Astrocyte of the hippocampus (primary cell): Measurements from ENCODE around the gene RORC.
A peak's percentile ranks its signal among the peaks of the same experiment; 100 is the strongest.
"Not testable (repeated sequence)": the region's sequence is repeated elsewhere in the genome, so short reads cannot be mapped to it uniquely, and the experiment has no call there.

Source experiments
- DNase-seq: peaks from one replicate; pipeline ENCODE4 v3.0.0; 2011; ENCODE audit warnings: low read depth, low spot score

The RORC gene

DNA sequence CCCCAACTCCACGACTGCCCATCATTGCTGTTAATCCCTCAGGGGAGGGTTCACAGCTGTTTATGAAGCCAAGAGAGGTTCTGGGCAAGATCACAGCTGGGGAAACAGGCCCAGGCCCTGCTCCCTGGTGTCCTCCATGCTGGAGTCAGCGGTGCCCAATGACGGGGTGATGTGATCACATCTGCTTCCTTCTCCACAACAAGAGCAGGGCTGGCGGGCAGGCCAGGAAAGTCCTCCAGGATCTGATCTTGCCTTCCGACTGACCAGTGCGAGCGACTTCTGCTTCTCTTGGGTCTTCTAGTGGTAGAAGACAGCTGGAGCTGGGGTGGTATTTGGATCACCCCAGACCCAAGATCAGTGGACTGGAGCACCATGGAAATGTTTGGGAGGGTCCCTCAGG is 25.4 kb downstream of the RORC start:
- no peak for DNase-seq

DNA sequence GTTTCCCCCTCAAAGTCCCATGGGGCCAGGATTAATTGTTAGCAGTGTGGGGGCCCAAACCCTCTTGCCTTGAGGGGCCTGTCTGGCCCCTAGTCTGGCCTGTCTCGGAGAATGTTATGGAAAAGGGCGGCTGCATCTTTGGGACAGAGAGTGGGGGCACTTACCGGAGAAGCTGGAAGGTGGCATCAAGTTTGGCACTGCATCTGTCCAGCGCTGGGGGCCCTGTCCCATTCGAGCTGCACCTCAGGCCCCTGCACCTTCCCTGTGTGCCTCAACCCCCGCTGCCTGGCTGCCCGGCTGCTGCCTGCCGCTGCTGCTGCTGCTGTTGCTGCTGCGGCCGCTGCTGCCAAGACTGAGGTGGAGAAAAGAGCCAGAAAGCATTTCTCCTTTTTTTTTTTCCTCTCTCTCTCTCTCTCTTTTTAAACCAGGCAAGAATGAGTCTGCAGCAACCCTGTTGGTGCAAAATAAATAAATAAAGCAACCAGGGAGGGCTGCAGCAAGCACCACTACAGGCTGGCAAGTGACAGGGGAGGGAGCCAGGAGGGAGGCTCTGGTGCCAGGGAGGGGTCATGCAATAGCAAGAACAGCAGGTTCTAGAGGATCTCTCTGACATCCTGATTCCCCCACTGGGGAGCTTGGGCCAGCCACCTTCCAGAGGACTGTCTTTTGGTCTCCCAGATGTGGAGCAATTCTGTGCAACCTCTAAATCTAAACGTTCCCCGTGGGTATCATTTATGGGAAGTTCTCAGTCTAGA is 26.4 kb downstream of the RORC start, which contains the start of gene LINGO4:
LINGO4 (minus strand) TSS at position 354 of the 755 bp plus-strand sequence. CDS start 2,715 bp downstream, outside the sequence.
- DNase-seq = no peak

DNA sequence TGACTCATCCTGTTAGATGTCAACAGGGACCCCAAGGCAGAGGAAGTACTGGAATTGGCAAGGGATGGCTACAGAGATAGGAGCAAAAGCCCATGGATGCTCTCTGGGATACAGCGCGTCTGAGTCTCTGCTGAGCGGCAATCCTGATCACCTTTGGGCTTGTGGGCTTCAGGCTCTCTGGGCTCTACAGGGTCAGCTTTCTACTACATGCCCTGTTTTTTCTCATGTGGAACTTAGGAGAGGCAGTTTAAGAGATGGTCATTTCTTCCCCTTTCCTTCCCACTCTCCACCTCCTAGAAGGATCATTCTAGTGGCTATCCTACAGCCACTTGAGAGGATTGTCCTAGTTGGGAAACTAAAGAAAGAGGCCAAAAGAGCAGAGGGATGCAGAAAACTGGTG is 27.7 kb downstream of the RORC start:
- no peak for DNase-seq

DNA sequence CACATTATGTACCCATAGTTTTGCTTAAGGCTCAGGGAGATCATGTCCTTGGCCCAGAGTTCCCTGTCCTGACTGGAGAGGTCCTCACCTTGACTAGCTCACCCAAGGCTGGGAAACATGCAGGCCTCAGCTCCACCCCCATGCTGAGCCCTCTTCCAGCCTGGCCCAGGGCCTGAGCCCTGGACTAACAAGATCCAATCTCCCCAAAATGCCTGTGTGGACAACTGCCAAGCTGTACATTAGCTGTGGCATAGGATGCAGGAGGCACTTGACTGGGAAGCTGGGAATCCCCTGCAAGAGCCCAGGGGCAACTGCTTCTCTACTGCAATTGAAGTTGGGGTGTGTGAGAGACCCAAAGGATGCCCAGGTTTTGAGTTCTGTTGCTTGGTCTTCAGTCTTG is 28.4 kb downstream of the RORC start:
- no peak for DNase-seq

DNA sequence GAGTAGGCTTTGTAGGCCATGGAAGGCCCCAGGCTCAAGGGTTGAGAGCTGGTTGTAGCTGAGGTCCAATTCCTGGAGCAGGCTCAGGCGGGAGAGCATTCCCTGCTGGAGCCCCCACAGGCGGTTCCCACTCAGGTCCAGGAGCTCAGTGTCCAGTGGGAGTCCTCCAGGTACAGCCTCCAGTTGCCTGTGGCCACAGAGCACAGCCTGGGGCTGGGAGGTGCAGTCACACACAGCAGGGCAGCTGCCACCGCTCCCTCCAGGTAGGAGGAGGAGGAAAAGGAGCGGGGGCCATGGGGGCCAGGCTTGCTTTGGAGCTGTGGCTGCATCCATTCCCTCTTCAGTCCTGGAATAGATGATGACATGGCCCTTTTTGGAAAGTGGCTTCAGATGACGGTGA is 29.2 kb downstream of the RORC start:
- no peak for DNase-seq

DNA sequence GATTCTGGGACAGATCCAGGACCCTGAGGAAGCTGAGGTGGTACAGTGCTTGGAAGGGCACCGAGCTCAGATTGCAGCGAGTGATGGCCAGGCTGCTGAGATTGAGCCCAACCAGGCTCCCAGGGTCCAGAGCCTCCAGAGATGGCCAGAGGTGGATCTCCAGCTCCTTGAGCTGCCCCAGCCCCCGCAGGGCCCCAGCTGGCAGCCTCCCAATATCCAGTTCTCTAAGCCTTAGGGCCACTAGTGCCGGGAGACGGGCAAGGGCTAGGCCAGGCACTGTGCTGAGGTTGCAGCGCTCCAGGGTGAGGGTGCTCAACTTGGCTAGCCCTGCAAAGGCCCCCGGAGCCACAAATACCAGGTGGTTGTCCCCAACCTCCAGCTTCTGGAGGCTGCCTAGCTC is 29.8 kb downstream of the RORC start:
- DNase-seq = no peak

DNA sequence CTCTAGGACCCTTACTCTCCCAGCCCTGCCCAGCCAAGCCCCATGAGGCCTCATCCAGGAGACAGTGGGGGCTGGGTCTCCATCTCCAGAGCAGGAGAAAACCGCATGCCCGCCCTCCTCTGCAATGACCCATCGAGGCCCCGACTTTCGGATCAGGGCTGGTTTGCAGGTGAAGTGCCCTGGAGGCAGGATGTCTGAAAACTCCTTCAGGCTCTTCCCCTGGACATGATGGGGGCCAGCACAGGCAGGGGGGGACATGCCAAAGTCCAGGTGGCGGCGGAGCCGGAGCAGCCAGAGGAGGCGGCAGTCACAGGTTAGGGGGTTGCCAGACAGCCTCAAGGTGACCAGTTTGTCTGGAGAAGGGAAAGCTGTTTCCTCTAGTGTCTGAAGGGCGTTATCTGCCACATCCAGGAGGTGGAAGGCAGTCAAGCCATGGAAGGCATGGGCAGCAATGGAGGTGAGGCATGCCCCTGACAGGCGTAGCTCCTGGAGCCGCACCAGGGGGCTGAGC is 30.2 kb downstream of the RORC start:
- DNase-seq = no peak

DNA sequence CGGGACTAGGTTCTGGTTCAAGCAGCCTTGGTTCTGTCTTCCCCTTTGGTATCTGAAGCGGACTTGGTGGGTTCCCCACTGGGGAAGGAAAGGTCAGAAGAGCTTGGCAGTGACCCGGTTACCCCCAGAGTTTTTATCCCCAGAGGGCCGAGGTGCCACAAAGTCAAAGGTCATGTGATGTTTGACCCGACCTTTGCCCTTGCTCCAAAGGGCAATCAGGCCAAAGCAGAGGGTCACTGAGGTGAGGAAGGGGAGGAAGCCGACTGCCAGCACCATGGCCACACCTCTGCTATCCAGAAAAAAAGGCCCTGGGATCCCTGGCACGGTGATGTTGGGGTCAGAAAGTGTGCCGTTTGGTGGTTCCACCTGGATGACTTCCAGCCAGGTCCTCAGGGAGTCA is 30.8 kb downstream of the RORC start:
- DNase-seq = no peak

DNA sequence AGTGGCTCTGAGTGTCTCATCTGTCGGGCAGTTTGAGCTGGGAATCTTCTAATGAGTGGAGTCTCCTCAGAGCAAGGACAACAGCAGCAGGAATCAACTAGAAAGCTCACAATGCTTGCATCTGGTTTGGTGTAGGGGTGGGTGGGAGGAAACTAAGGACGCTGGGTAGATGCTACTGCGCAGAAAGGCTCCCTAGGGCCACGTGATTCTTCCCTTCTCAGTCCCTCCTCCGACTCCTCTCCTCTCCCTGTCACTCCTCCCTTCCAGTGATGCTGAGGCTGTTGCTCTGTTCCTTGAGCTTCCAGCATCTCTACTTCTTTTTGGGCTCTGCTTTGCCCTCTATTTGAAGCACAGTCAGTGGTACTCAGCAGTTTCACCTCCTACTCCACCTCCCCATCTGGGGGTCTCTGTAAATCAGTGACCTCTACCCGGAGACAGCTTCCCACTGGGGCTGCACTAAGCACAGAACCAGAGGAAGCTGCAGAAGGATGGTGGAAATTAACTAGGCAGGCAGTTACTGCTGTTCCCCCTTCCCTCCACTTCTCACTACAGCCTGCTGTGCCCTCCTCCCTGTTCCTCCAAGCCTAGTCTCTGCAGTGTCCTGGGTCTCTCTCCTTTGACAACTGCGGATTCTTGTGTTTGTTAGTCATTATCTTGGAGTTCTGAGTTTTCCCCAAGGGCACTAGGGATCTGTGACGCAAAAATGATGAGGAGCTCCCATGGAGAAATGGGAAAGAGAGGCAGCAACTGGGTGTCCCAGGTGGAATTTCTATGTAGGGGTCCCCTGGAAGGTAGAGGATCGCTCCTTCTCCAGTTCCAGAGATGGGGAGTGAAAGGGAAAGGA is 32.2 kb downstream of the RORC start:
- DNase-seq = no peak

DNA sequence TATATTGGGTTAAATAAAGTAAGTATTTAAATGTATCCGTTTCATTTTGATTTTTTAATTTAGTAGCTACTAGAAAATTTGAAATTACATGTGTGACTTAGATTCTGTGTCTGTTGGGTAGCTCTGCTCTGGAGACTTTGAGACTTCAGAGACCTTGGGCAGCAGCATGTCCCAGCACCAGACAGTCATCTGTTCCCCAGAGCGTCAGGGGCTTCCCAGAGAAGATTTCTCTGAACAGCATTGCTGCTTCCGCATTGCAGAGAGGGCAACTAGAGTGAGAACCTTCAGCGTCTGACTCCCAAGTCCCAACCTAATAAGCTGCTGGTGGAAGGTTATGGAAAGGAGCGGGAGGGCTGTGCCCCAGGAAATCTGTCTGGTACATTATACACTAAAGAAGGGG is 33.0 kb downstream of the RORC start:
- no peak for DNase-seq

DNA sequence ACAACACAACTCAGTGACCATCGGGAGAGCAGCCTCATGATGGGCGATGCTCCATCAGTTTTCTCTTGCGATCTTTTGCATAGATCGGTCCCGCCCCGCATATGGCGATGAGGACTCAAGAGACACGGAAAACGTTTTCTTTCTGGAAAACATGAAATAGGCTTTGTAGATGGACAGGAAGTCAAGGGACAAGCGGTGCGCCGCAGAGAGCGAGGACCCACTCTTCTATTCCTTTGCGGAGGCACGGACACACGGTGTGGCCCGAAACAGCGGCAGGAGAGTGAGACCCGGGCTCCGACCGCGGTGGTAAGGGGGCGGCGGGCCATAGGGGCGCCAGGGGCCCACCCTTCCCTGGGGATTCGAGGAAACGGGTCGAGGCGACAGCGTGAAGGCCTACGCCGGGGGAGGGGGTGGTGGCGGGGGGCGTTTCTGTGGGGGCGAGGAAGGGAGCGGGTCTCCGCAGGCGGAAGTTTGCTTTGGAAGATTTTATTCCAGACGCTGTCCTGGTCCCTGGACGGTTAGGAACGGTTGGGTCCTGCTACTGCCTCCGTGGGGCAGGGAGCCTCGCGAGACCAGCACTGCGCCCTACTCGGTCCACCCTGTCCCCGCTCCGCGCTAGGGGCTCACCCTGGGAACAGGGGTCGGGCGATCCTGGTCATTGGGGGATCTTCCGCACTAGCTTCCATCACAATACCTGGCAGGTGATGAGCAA is 40.5 kb downstream of the RORC start:
- DNase-seq = peak; percentile 44

DNA sequence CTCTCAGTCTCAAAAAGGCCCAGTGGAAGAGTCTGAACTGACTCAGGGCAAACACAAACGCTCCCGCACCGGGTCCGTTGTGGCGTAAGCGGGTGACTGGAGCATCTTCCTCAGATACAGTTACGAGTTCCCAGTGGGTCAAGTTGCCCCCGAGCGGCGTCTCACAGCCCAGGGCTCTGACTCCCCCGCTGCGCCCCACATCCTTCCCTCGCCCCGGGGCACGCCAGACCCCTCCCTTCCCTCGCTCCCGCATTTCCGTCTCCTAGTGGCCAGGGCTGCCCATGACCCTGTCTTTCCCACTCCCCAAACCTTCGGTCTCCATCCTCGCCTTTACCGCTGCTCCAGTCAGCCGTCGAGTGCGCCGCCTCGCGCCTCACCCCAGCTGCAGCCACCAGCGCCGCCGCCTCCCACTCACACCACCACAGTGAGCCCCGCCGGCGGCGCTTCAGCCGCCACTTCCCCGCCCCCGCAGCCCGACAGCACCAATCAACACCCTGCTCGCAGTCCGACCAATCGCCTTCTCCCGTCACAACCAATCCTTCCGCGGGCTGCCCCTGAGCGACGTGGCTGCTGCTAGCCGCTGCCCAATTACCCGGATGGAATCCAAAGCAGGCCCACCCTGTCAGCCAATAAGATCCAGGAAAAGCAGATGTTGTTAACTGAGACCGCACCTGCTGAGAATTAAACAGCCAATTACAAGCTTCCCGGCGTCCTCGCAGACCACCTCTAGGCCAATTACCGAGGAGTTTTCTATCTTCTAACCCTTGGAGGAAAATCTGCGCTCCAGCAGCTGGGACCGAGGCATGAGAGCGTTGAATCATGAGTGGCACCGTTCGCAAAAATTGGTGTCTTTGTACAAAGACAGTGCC is 41.3 kb downstream of the RORC start, which contains the start of gene TDRKH:
TDRKH (minus strand) TSS at position 430 of the 869 bp plus-strand sequence. CDS start 7,478 bp downstream, outside the sequence.
- peak; percentile 100 for DNase-seq

DNA sequence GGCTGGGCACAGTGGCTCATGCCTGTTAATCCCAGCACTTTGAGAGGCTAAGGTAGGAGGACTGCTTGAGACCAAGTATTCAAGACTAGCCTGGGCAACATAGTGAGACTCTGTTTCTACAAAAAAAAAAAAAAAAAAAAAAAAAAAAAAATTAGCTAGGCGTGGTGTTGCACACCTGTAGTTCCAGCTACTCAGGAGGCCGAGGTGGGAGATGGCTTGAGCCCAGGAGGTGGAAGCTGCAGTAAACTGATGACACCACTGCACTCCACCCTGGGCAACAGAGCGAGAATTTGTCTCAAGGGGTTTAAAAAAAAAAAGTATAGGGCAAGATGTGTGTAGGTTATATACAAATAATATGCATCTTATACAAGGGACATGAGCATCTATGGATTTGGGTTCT is 43.9 kb downstream of the RORC start:
- DNase-seq = no peak

DNA sequence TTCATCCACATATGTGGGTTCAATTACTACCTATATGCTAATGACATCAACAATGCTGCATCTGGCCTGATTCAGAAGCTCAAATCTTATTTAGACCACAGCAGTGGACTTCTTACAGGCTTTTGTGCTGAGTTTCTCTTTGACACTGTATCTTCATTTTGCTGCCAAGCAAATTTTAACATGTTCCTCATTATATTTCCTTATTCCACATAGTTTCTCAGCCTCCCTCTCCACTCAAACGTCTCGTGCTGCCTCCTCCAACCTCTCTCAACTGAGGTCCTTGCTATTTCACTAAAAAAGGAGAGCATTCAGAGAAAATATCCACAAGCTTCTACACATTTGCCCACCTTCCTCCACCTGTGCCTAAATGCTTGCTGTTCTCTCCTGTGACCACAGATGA is 47.8 kb downstream of the RORC start:
- DNase-seq = no peak

DNA sequence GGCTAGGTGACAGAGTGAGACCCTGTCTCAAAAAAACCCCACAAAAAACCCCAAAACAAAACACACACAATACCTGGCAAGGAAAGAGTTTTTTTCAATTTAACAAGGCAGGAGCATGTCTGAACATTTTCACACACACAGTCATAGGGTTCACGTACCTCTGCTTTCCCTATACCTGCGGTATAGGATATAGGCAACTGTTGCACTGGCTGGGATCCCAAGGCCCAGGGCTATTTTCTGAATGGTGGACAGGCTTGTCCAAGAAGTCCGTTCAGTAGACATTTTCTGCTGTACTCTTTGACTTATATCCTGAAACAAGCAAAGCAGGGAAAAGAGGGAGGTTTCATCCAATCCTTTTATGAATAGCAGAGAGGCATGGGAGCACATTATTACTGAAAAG is 48.9 kb downstream of the RORC start:
- no peak for DNase-seq

DNA sequence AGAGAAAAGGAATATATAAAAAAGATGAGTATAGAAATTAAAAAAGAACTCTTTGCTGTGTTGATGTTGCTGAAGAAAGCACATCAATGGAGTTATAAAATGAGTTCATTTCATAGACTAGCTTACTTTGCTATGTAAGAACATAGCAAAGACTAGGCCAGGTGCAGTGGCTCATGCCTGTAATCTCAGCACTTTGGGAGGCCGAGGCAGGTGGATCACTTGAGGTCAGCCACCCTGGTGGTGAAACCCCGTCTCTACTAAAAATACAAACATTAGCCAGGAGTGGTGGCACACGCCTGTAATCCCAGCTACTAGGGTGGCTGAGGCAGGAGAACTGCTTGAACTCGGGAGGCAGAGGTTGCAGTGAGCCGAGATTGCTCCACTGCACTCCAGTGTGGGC is 49.6 kb downstream of the RORC start:
- not testable (repeated sequence) for DNase-seq

DNA sequence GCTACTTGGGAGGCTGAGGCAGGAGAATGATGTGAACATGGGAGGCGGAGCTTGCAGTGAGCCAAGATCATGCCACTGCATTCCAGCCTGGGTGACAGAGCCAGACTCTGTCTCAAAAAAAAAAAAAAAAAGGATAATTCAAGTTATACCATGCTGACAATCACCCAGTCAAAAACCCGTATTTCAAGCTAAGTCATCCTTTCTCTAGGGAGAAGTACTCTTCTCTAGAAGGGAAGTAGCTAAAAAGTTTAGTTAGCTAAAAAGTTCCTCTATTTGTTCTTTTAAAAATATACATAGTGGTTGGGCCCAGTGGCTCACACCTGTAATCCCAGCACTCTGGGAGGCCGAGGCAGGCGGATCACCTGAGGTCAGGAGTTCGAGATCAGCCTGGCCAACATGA is 50.9 kb downstream of the RORC start:
- DNase-seq = not testable (repeated sequence)

DNA sequence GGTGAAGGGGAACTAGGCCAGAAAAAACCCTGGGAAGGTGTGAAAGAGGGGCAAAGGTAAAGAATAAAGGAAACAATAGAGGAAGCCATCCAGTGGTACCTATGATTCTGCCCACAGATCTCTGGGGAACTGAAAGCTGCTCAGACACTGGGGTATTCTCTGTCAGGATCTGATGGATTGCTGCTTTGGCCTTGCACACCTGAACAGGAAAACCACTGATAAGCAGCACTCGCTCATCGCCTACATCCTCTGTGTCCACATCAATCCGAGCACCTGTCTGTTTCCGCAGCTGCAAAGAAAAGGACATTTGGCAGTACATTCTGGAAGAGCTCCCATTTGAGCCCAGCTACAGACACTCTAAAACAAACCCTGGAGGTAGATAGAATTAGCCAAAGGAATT is 51.8 kb downstream of the RORC start:
- DNase-seq = no peak

DNA sequence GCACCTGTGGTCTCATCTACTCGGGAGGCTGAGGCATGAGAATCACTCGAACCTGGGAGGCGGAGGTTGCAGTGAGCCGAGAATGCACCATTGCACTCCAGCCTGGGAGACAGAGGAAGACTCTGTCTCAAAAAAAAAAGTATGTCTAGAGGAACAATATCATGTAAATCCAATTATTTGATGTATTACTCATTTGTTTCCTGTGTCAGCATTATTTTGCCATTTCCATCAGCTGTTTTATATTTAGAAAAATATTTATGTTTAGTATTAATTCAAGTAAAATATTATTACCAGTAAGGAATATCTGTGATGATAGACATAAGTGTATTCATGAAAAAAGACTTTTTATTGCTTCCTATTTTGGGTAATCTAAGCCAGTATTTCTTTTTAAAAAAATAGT is 54.3 kb downstream of the RORC start:
- DNase-seq = no peak

DNA sequence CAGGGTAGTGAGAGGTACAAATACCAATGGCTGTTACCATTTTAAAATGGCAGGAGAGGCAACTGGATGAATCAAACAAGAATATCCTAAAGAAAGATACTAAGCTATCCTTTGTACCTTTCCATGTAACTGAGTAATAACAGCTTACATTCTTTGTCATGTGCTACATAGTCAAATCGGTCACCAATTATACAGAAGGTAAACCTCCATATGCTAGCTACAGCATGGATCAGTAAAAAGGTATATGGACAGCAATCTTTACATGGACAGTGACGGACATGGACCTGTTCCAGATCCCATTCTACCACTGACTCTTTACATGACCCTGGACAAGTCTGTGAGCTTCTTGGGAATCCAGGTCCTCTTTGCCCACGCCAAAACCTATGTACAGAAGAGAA is 54.9 kb downstream of the RORC start:
- DNase-seq = no peak
